Measurements from ENCODE around the gene HMG20A. TPM values are rescaled to one million over a fixed set of nuclear protein-coding genes. Genes with fewer than 3 reads are reported as not detected.

HMG20A gene
- polyA plus RNA-seq, 3 donors = 11.6 to 26.4 (median 17.7) TPM

- H3K27me3 ChIP-seq (ENCODE audit: control insufficient read depth in 2 of 2, insufficient read depth in 2 of 2, low read length in 2 of 2) = no peaks in the 10 kb centered on the region
- no peak for DNase-seq
- no peak overlapping the region for H3K27ac ChIP-seq (ENCODE audit: low read depth in 1 of 2, low read length in 2 of 2)
- Mint-ChIP-seq H3K27me3 (ENCODE audit: low read depth in 3 of 3) (peaks cover 0 to 2% (median 0%) of the 10 kb centered on the region in 3 donors), H3K4me3 (no peak overlapping the region), H3K36me3 (peaks cover 5 to 7% of the 10 kb centered on the region in 2 donors), H3K4me1 (peaks cover 13% of the 10 kb centered on the region), H3K27ac (peak overlapping the region in 1 of 7 donors; percentile 9), H3K9me3 (peaks cover 0 to 2% (median 0%) of the 10 kb centered on the region in 7 donors)
- peaks cover 17% of the 10 kb centered on the region for H4K20me1 ChIP-seq (ENCODE audit: insufficient read depth, low read length)
- no peaks in the 10 kb centered on the region for H3K4me1 ChIP-seq (ENCODE audit: control insufficient read depth in 1 of 2, insufficient read depth in 2 of 2, low read length in 2 of 2)
- no peak overlapping the region for H3K9ac ChIP-seq (ENCODE audit: insufficient read depth, low read length, poor library complexity, severe bottlenecking)
- H3K4me3 ChIP-seq (replicated peaks in 1 of 3; ENCODE audit: low read depth in 2 of 3, low read length in 3 of 3) = no peak overlapping the region
- intact Hi-C loops (cut with micrococcal nuclease) = no loop called here
- no peaks in the 10 kb centered on the region for H3K9me3 ChIP-seq (replicated peaks in 1 of 2; ENCODE audit: control insufficient read depth in 1 of 2, insufficient read depth in 1 of 2, low read length in 2 of 2)
- no peaks in the 10 kb centered on the region for H3K36me3 ChIP-seq (replicated peaks in 1 of 2; ENCODE audit: control insufficient read depth in 1 of 2, insufficient read depth in 2 of 2, low read length in 2 of 2)
- H3K79me2 ChIP-seq (ENCODE audit: insufficient read depth, low read length) = peaks cover 9% of the 10 kb centered on the region
- H3K4me2 ChIP-seq (replicated peaks; ENCODE audit: extremely low read depth, low read length, poor library complexity, severe bottlenecking) = no peak overlapping the region
- 83% methylated on average over 2 of the region's 2 CpGs for WGBS (ENCODE audit: insufficient coverage)
- no peak overlapping the region for H2AFZ ChIP-seq (ENCODE audit: insufficient read depth, low read depth, low read length, poor library complexity, severe bottlenecking)
- no peak for TF ChIP-seq CTCF (IDR thresholded peaks at IDR 0.05)
Measured at GRCh38 chr15:77436822-77437221, 16.1 kb downstream of the HMG20A start.

GRCh38 chr15:77437264-77437663 is 16.6 kb downstream of the HMG20A start:
- no peak overlapping the region for H3K4me3 ChIP-seq (replicated peaks in 1 of 3; ENCODE audit: low read depth in 2 of 3, low read length in 3 of 3)
- no peak for DNase-seq
- Mint-ChIP-seq H3K4me1 (peaks cover 13% of the 10 kb centered on the region), H3K27me3 (ENCODE audit: low read depth in 3 of 3) (peaks cover 0 to 2% (median 0%) of the 10 kb centered on the region in 3 donors), H3K36me3 (peaks cover 6 to 7% of the 10 kb centered on the region in 2 donors), H3K27ac (no peak overlapping the region), H3K4me3 (no peak overlapping the region), H3K9me3 (peaks cover 0 to 2% (median 0%) of the 10 kb centered on the region in 7 donors)
- no peaks in the 10 kb centered on the region for H3K27me3 ChIP-seq (ENCODE audit: control insufficient read depth in 2 of 2, insufficient read depth in 2 of 2, low read length in 2 of 2)
- no peaks in the 10 kb centered on the region for H3K9me3 ChIP-seq (replicated peaks in 1 of 2; ENCODE audit: control insufficient read depth in 1 of 2, insufficient read depth in 1 of 2, low read length in 2 of 2)
- H2AFZ ChIP-seq (ENCODE audit: insufficient read depth, low read depth, low read length, poor library complexity, severe bottlenecking) = no peak overlapping the region
- H3K4me1 ChIP-seq (ENCODE audit: control insufficient read depth in 1 of 2, insufficient read depth in 2 of 2, low read length in 2 of 2) = no peaks in the 10 kb centered on the region
- peaks cover 9% of the 10 kb centered on the region for H3K79me2 ChIP-seq (ENCODE audit: insufficient read depth, low read length)
- H3K36me3 ChIP-seq (replicated peaks in 1 of 2; ENCODE audit: control insufficient read depth in 1 of 2, insufficient read depth in 2 of 2, low read length in 2 of 2) = no peaks in the 10 kb centered on the region
- no peak for TF ChIP-seq CTCF (IDR thresholded peaks at IDR 0.05)
- WGBS (ENCODE audit: insufficient coverage) = 80% methylated on average over 1 of the region's 4 CpGs
- H4K20me1 ChIP-seq (ENCODE audit: insufficient read depth, low read length) = peaks cover 20% of the 10 kb centered on the region
- H3K27ac ChIP-seq (ENCODE audit: low read depth in 1 of 2, low read length in 2 of 2) = no peak overlapping the region
- intact Hi-C loops (cut with micrococcal nuclease) = no loop called here
- no peak overlapping the region for H3K9ac ChIP-seq (ENCODE audit: insufficient read depth, low read length, poor library complexity, severe bottlenecking)
- H3K4me2 ChIP-seq (replicated peaks; ENCODE audit: extremely low read depth, low read length, poor library complexity, severe bottlenecking) = no peak overlapping the region

Data from CD14-positive monocyte (primary cell).